Body of pancreas (tissue), 4 donors: ENCODE results near the gene DDX39A. TPM values are rescaled to one million over a fixed set of nuclear protein-coding genes. Genes with fewer than 3 reads are reported as not detected.
A peak's percentile ranks its signal among the peaks of the same experiment; 100 is the strongest.
"Not testable (repeated sequence)": the region's sequence is repeated elsewhere in the genome, so short reads cannot be mapped to it uniquely, and the experiment has no call there.

Experiments
- ATAC-seq: fragments of 150-250 bp; one replicate; pipeline ENCODE4 v1.9.1; 2016
- DNase-seq, 4 donors: peaks; one replicate each; pipeline ENCODE4 v3.0.0-alpha.2; 2019
- H3K27ac ChIP-seq, 4 donors: fragments of 200-600 bp; sonication (generic); 1 replicate in 3 of 4; 2 replicates in 1 of 4; pipeline versions ENCODE4 v1.5.1 to v1.6.1; 2016 to 2019; ENCODE audit warnings: mild to moderate bottlenecking in 1 of 4, mixed read lengths in 1 of 4, moderate library complexity in 1 of 4
- H3K27me3 ChIP-seq, 2 donors: fragments of 200-600 bp; sonication (generic); one replicate each; pipeline ENCODE4 v1.6.0; 2016; ENCODE audit warnings: mild to moderate bottlenecking in 1 of 2
- H3K36me3 ChIP-seq, 2 donors: fragments of 200-600 bp; sonication (generic); replicated peaks in 1 of 2; 2 replicates each; pipeline ENCODE4 v1.5.1; 2016; ENCODE audit warnings: low read depth in 2 of 2; ENCODE audit not compliant: insufficient read depth in 1 of 2
- H3K4me1 ChIP-seq: fragments of 200-600 bp; sonication (generic); one replicate; pipeline ENCODE4 v1.6.0; 2016
- H3K4me3 ChIP-seq, 2 donors: fragments of 200-600 bp; sonication (generic); 1 replicate in 1 of 2; 2 replicates in 1 of 2; pipeline ENCODE4 v1.5.1; 2016 to 2019
- H3K9me3 ChIP-seq, 3 donors: fragments of 200-600 bp; sonication (generic); 1 replicate in 2 of 3; 2 replicates in 1 of 3; pipeline ENCODE4 v1.5.1; 2016
- CTCF ChIP-seq, 7 experiments: fragments of 450-650 bp in 4 of 7; fragments of 200-600 bp in 3 of 7; sonication (generic) in 3 of 7; IDR thresholded peaks; one replicate each; pipeline ENCODE4 v1.5.1; 2016 to 2019; ENCODE audit warnings: antibody characterized with exemption in 7 of 7
- POLR2A ChIP-seq, 3 donors: fragments of 450-650 bp; IDR thresholded peaks; one replicate each; pipeline ENCODE4 v1.6.1; 2016; ENCODE audit warnings: antibody characterized with exemption in 3 of 3, mild to moderate bottlenecking in 2 of 3
- WGBS, 2 donors: methylation state at CpG; one replicate each; pipeline ENCODE4 v1.1.5; 2017; 5-methylcytosine and 5-hydroxymethylcytosine counted together
- intact Hi-C: fragments of 100-400 bp; cut with DNase I; formaldehyde crosslinking; loops from one replicate; pipeline ENCODE4 v1.15.1; 2023
- total RNA-seq, 2 donors: library from RNA; depleted of rRNA; stranded (reverse); fragments of >200 nt; gene quantifications; one replicate each; pipeline ENCODE4 v1.1.0, GENCODE V29; 2016

The DDX39A gene
- total RNA-seq, 2 donors from 2014 or later = 32.4 to 86.7 TPM

- H3K9me3 ChIP-seq = no peaks in the 10 kb centered on the region
- no peak for ATAC-seq
- TF ChIP-seq CTCF (IDR thresholded peaks at IDR 0.05) = no peak
- no peak for TF ChIP-seq POLR2A (IDR thresholded peaks at IDR 0.05)
- no peak for DNase-seq
- no peaks in the 10 kb centered on the region for H3K27me3 ChIP-seq
- no peak overlapping the region for H3K4me3 ChIP-seq
- H3K27ac ChIP-seq = peak overlapping the region in 1 of 4 donors; percentile 8
- WGBS, 2 donors = 89 to 98% methylated on average over 15 to 18 of the region's 18 CpGs
- peaks cover 10% of the 10 kb centered on the region for H3K4me1 ChIP-seq
- intact Hi-C loops = no loop called here
- H3K36me3 ChIP-seq = peaks cover 0 to 5% of the 10 kb centered on the region in 2 donors
These were observed 17.5 kb downstream of the DDX39A start for GRCh38 chr19:14401468-14402195.

- no peak overlapping the region for H3K4me3 ChIP-seq
- no peak overlapping the region for H3K27ac ChIP-seq
- peaks cover 4% of the 10 kb centered on the region for H3K4me1 ChIP-seq
- no peak for ATAC-seq
- no peaks in the 10 kb centered on the region for H3K9me3 ChIP-seq
- DNase-seq = no peak
- intact Hi-C loops = no loop called here
- H3K27me3 ChIP-seq = no peaks in the 10 kb centered on the region
- no peak for TF ChIP-seq CTCF (IDR thresholded peaks at IDR 0.05)
- TF ChIP-seq POLR2A (IDR thresholded peaks at IDR 0.05) = no peak
- peaks cover 0 to 5% of the 10 kb centered on the region in 2 donors for H3K36me3 ChIP-seq
- WGBS, 2 donors = 89 to 90% methylated on average over 9 to 11 of the region's 11 CpGs
These were observed 18.1 kb downstream of the DDX39A start for GRCh38 chr19:14400951-14401431.

GRCh38 chr19:14397168-14397567, 22.0 kb downstream of the DDX39A start:
- ATAC-seq, H3K9me3 ChIP-seq, H3K4me1 ChIP-seq, intact Hi-C loops, H3K36me3 ChIP-seq, H3K27ac ChIP-seq, DNase-seq, H3K4me3 ChIP-seq, H3K27me3 ChIP-seq: not testable (repeated sequence)
- WGBS, 2 donors = 93 to 100% methylated on average over 1 to 12 of the region's 16 CpGs

- H3K4me3 ChIP-seq, H3K9me3 ChIP-seq, DNase-seq, ATAC-seq, H3K4me1 ChIP-seq, H3K36me3 ChIP-seq, H3K27me3 ChIP-seq, H3K27ac ChIP-seq, intact Hi-C loops: not testable (repeated sequence)
- 100% methylated on average over 2 of the region's 3 CpGs; no CpG with 5 or more reads in 1 of the 2 donors for WGBS, 2 donors
These were observed 22.4 kb downstream of the DDX39A start for GRCh38 chr19:14396730-14397129.

GRCh38 chr19:14395710-14396336, 23.3 kb downstream of the DDX39A start:
- Histone ChIP-seq H3K27ac (no peak overlapping the region), H3K9me3 (no peaks in the 10 kb centered on the region), H3K4me1 (no peaks in the 10 kb centered on the region), H3K36me3 (peaks cover 0 to 10% of the 10 kb centered on the region in 2 donors), H3K4me3 (no peak overlapping the region), H3K27me3 (no peaks in the 10 kb centered on the region)
- DNase-seq (no peak), ATAC-seq (no peak)
- intact Hi-C loops = no loop called here
- no peak for TF ChIP-seq CTCF (IDR thresholded peaks at IDR 0.05)
- TF ChIP-seq POLR2A (IDR thresholded peaks at IDR 0.05) = no peak
- WGBS, 2 donors = 83 to 92% methylated on average over 5 to 16 of the region's 16 CpGs
